SK-N-MC (cell line): ENCODE data around the gene ECPAS.

Experiments used
- EZH2 ChIP-seq: fragments of 200-600 bp; sonication (generic); IDR thresholded peaks from one replicate; pipeline ENCODE4 v1.6.1; 2017; ENCODE audit warnings: antibody characterized with exemption
- FOXP2 ChIP-seq: optimal IDR thresholded peaks from 2 replicates; pipeline ENCODE3; 2011; ENCODE audit warnings: mild to moderate bottlenecking, moderate library complexity; ENCODE audit not compliant: insufficient read depth; ENCODE audit errors: extremely low read length, control extremely low read depth
- POLR2AphosphoS5 ChIP-seq: IDR thresholded peaks from 2 replicates; pipeline ENCODE4 v1.6.1; 2012; ENCODE audit warnings: mild to moderate bottlenecking, low read depth, low read length, borderline replicate concordance

- TF ChIP-seq FOXP2, result no peak
- no peak for TF ChIP-seq EZH2
- TF ChIP-seq POLR2AphosphoS5, result no peak
These were observed 131.6 kb downstream of the ECPAS start for GRCh38 chr9:111352545-111352944.
